NCI-H1048 (cell line): Measurements from ENCODE around the gene ERCC4.

Source experiments
- DNase-seq: peaks from one replicate; lab custom pipeline; 2025; lab: John Stamatoyannopoulos, UW

Gene ERCC4

GRCh38 chr16:13994239-13995106, 74.5 kb downstream of the ERCC4 start:
- no peak for DNase-seq

- no peak for DNase-seq
These were observed 75.2 kb downstream of the ERCC4 start for GRCh38 chr16:13995194-13995593.

GRCh38 chr16:13996778-13997288, 76.9 kb downstream of the ERCC4 start:
- DNase-seq = no peak

DNA sequence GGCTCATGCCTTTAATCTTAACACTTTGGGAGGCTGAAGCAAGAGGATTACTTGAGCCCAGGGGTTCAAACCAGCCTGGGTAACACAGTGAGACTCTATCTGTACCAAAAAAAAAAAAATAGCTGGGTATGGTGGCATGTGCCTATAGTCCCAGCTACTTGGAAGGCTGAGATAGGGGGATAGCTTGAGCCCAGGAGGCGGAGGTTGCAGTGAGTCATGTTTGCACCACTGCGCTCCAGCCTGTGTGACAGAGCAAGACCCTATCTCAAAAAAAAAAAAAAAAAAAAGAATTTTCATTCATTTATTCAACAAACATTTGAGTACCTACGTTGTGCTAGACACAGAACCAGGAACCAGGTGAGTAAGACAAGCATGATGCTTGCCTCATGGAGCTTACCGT, 77.6 kb downstream of the ERCC4 start:
- DNase-seq = no peak

GRCh38 chr16:13997933-13998332, 78.0 kb downstream of the ERCC4 start:
- DNase-seq = no peak

GRCh38 chr16:13999071-13999894, 79.3 kb downstream of the ERCC4 start:
- DNase-seq = no peak

DNA sequence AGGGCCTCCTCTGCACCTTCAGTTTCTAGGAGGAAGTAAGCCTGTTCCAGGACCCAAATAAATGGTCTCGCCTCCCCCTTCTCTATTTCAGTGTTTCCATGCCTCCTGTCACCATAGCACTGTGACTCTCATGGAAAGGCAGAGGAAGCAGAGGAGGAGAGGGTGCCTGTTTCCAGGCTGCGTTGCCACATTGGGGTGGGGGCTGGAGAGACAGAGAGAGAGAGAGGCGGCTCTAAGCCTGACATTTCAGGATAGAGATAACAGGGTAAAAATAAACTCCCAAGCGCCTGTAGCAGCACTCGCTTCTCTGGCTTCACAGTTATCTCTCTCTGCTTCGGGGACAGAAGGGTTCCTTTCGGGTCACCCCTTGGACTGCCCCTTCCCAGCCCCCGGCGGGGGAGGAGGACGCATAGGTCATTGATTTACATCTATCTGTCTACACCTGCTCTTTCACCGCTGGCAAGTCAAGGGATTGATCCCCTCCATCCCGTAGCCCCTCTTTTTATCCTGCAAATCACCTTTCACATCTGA, 80.0 kb downstream of the ERCC4 start:
- DNase-seq = no peak

DNA sequence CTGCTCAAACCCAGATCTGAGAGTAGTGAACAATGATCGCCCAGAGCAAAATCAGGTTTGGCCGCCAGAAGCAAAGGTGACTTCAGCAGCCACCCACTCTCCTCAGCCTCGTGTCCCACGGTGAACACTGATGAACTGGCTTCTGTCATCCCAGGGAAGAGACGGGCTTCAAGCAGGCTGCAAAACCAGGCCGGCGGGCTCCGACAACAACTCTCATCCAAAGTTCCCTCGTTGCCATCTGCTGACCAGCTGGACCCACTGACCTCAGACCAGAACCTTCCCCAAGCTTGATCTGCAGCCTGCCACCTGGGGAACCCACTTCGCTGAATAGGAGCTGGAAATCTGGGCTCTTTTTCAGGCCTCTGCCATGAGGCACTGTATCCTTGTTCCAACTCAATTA, 81.6 kb downstream of the ERCC4 start:
- no peak for DNase-seq
